K562 (cell line): ENCODE measurements around the gene RSPH1.

Experiments
- ARID3B ChIP-seq: fragments of 250-450 bp; sonication (Bioruptor Pico); IDR thresholded peaks from 2 replicates; pipeline ENCODE4 v1.4.0; 2020; ENCODE audit warnings: borderline replicate concordance
- CHCHD3 ChIP-seq: fragments of 250-450 bp; sonication (Bioruptor Pico); IDR thresholded peaks from 2 replicates; pipeline ENCODE4 v2.1.2; 2022; ENCODE audit warnings: mild to moderate bottlenecking
- CTCF ChIP-seq, 3 experiments: IDR thresholded peaks in 2 of 3; conservative IDR thresholded peaks in 1 of 3; 2 replicates each; pipeline ENCODE4 v1.5.1; 2011 to 2012; ENCODE audit warnings: low read length in 3 of 3, mild to moderate bottlenecking in 3 of 3, control low read depth in 2 of 3, improper control_type of control experiment in 1 of 3, inconsistent platforms in 1 of 3, low read depth in 1 of 3, mixed read lengths in 1 of 3, moderate library complexity in 1 of 3; ENCODE audit not compliant: insufficient read depth in 2 of 3
- EZH2 ChIP-seq: IDR thresholded peaks from 2 replicates; pipeline ENCODE4 v1.6.1; 2012; ENCODE audit warnings: low read depth, mild to moderate bottlenecking, inconsistent platforms, low read length, borderline replicate concordance
- FOXA1 ChIP-seq: fragments of 450-650 bp; IDR thresholded peaks from 2 replicates; pipeline ENCODE4 v1.6.1; 2016; ENCODE audit warnings: mild to moderate bottlenecking, borderline replicate concordance
- FOXK2 ChIP-seq, 2 experiments: fragments of 450-650 bp; IDR thresholded peaks in 1 of 2; conservative IDR thresholded peaks in 1 of 2; 2 replicates each; pipeline ENCODE4 v1.6.1; 2016; ENCODE audit warnings: low read depth in 2 of 2, mild to moderate bottlenecking in 1 of 2
- HOXB6 ChIP-seq: fragments of 250-450 bp; sonication (Bioruptor Pico); IDR thresholded peaks from 2 replicates; pipeline ENCODE4 v1.5.1; 2022; ENCODE audit warnings: mild to moderate bottlenecking, borderline replicate concordance
- MITF ChIP-seq: IDR thresholded peaks from 2 replicates; pipeline ENCODE4 v1.6.1; 2014; ENCODE audit warnings: antibody characterized with exemption
- POLR2A ChIP-seq: fragments of 450-650 bp; conservative IDR thresholded peaks from 2 replicates; pipeline ENCODE4 v1.6.1; 2016
- ZNF274 ChIP-seq: IDR thresholded peaks from 2 replicates; pipeline ENCODE4 v1.6.1; 2011; ENCODE audit warnings: low read depth, mild to moderate bottlenecking, low read length, moderate library complexity, borderline replicate concordance
- ZZZ3 ChIP-seq: fragments of 450-650 bp; IDR thresholded peaks from 2 replicates; pipeline ENCODE4 v1.6.1; 2016; ENCODE audit warnings: antibody characterized with exemption, mild to moderate bottlenecking, moderate library complexity

- TF ChIP-seq ZNF274 (no peak), HOXB6 (CRISPR knock-in tag) (no peak), POLR2A (no peak), CTCF (IDR thresholded peaks at IDR 0.05 in 2 of 3, conservative IDR thresholded peaks at IDR 0.05 in 1 of 3; ENCODE audit: insufficient read depth in 2 of 3, low read depth in 1 of 3, low read length in 3 of 3) (no peak), CHCHD3 (CRISPR knock-in tag) (no peak), ZZZ3 (no peak), ARID3B (CRISPR knock-in tag) (no peak), FOXA1 (no peak), EZH2 (no peak), FOXK2 (conservative IDR thresholded peaks at IDR 0.05 in 1 of 2, IDR thresholded peaks at IDR 0.05 in 1 of 2; ENCODE audit: low read depth in 2 of 2) (no peak), MITF (no peak)
These were observed 40.6 kb upstream of the RSPH1 start for GRCh38 chr21:42536601-42537000.
